ENCODE results near the gene WDR4. TPM values are rescaled to one million over a fixed set of nuclear protein-coding genes. Genes with fewer than 3 reads are reported as not detected.

WDR4 gene
- total and polyA plus RNA-seq, 10 of the 15 experiments (the other 5 are each of a cell fraction or from before 2014, with no cell fraction given) = 2.1 to 45.3 (median 18.7) TPM

GRCh38 chr21:42923553-42924432 is 44.5 kb upstream of the WDR4 start:
- H3K9ac ChIP-seq (ENCODE audit: control insufficient read depth, insufficient read depth, low read length) = peak overlapping the region; percentile 49; the same call in 1 of the 2 replicates
- RAD21 ChIA-PET (ENCODE audit: unreplicated experiment) = interaction anchor here (0.6 kb wide), 1 partner anchor 10 kb away, joined by 3 read pairs; no protein-coding TSS in a partner anchor
- intact Hi-C loops (cut with micrococcal nuclease; ENCODE audit: unreplicated experiment) = loop anchor here (10.0 kb wide), 1 partner anchor 731 kb away; the partner anchor contains the start of genes HSF2BP and RRP1B
- TF ChIP-seq PKNOX1 (IDR thresholded peaks at IDR 0.05) (peak; percentile 29; the same call in 1 of the 2 replicates), USF1 (IDR thresholded peaks at IDR 0.05; ENCODE audit: borderline replicate concordance, extremely low read length, insufficient read depth, low read depth, low read length) (no peak), JUND (IDR thresholded peaks at IDR 0.05; ENCODE audit: low read depth, low read length) (no peak), ATF7 (IDR thresholded peaks at IDR 0.05; ENCODE audit: low read depth) (peak; percentile 43), NBN (IDR thresholded peaks at IDR 0.05) (peak; percentile 83), SP1 (IDR thresholded peaks at IDR 0.05; ENCODE audit: low read depth, low read length) (no peak), SREBF1 (IDR thresholded peaks at IDR 0.05; ENCODE audit: low read length) (no peak), RB1 (IDR thresholded peaks at IDR 0.05; ENCODE audit: borderline replicate concordance) (peak; percentile 92; the same call in 1 of the 2 replicates), MAX (IDR thresholded peaks at IDR 0.05; ENCODE audit: low read depth, low read length) (no peak), STAT3 (IDR thresholded peaks at IDR 0.05; ENCODE audit: low read depth, low read length) (no peak), BACH1 (IDR thresholded peaks at IDR 0.05; ENCODE audit: borderline replicate concordance) (no peak; the same call in 1 of the 2 replicates), SMAD5 (IDR thresholded peaks at IDR 0.05; ENCODE audit: low read depth) (no peak), EGR1 (IDR thresholded peaks at IDR 0.05; ENCODE audit: borderline replicate concordance in 1 of 2, low read depth in 2 of 2, low read length in 2 of 2) (no peak), KDM1A (IDR thresholded peaks at IDR 0.05; ENCODE audit: borderline replicate concordance) (no peak), ZBTB40 (IDR thresholded peaks at IDR 0.05; ENCODE audit: borderline replicate concordance) (peak; percentile 20; the same call in 1 of the 2 replicates)

More at GRCh38 chr21:42923553-42924432, 44.5 kb upstream of the WDR4 start:
- ChIA-PET SMC1A (ENCODE audit: uncharacterized antibody, unreplicated experiment) (interaction anchor here (0.6 kb wide), 1 partner anchor 733 kb away, joined by 3 read pairs; no protein-coding TSS in a partner anchor), POLR2A (no interaction called here), CTCF (interaction anchor here (0.7 to 1.4 kb wide), 4 partner anchors 13 to 722 kb away, joined by 3 to 5 read pairs (median 3); no protein-coding TSS in a partner anchor)
- FAIRE-seq = peak; percentile 98
- H3K4me1 ChIP-seq (ENCODE audit: control insufficient read depth, insufficient read depth, low read length) = peaks cover 6% of the 10 kb centered on the region
- in situ Hi-C loops (cut with MboI) = no loop called here
- peak overlapping the region; percentile 67 for H3K4me2 ChIP-seq (ENCODE audit: control insufficient read depth, insufficient read depth)
- H3K36me3 ChIP-seq (ENCODE audit: control insufficient read depth in 2 of 2, insufficient read depth in 2 of 2, low read length in 1 of 2) = no peaks in the 10 kb centered on the region
- H3K27me3 ChIP-seq (replicated peaks in 1 of 2; ENCODE audit: control insufficient read depth in 2 of 2, insufficient read depth in 2 of 2, low read length in 1 of 2) = no peaks in the 10 kb centered on the region
- peak; percentile 99 for ATAC-seq
- no peaks in the 10 kb centered on the region for H4K20me1 ChIP-seq (ENCODE audit: control insufficient read depth, insufficient read depth)
- H2AFZ ChIP-seq (ENCODE audit: control insufficient read depth, low read depth, low read length) = peak overlapping the region; percentile 81
- WGBS (ENCODE audit: insufficient coverage, insufficient replicate concordance, low lambda C conversion rate, missing lambda C conversion rate) = 16% methylated on average over 18 of the region's 18 CpGs
- peak overlapping the region; percentile 49 for H3K27ac ChIP-seq (ENCODE audit: control insufficient read depth, insufficient read depth)
- DNase-seq (ENCODE audit: low read depth, low spot score) = peak; percentile 70
- H3K4me3 ChIP-seq = peak overlapping the region; percentile 15; the same call in 1 of the 2 replicates
- H3K79me2 ChIP-seq (ENCODE audit: control insufficient read depth, insufficient read depth, low read length) = no peaks in the 10 kb centered on the region
- BruUV-seq (replicated peaks) = no TSS peak
- no peaks in the 10 kb centered on the region for H3K9me3 ChIP-seq (replicated peaks; ENCODE audit: control insufficient read depth, insufficient read depth, low read length)
